ENCODE data around the gene RAD9A.

RAD9A gene

DNA sequence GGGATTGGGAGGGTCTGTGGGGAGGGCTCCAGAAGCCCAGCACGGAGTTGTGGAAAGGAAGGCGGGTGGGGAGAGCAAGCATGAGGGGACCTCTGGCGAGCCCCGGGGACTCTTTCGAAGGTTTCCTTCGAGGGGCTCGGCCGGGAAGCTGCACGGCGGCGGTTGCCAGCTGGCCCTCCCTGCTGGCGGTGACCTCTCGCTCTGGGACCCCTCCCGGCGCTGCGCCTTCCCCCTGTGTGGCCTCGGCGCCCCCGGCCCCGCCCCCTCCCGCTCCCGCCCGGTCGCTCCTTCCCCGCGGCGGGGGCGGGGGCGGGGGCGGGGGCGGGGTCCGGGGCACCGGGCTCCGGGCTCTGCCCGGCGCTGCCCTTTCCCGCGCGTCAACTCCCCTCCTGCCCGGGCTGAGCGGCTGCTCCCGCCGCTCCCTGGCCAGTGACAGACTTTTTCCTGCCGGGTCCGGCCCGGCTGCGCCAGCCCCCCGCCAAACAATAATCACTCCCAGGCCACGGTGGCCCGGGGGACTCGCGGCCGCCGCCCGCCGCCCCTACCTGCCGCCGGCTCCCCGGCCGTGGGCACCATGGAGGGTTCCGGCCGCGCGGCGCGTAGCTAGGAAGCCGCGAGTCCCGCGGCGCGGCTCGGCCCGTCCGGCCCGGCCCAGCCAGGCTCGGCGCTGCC is 19.3 kb upstream of the RAD9A start:
- no peak for DNase-seq (ENCODE audit: extremely low spot score)
- POLR2A ChIA-PET: interaction anchor here (1.1 to 1.5 kb wide), 4 partner anchors 9 to 19 kb away, joined by 3 to 4 read pairs (median 3); partner anchors contain the start of gene POLD4
- TF ChIP-seq SP1 (IDR thresholded peaks at IDR 0.05): no peak
- no peak for TF ChIP-seq LEF1 (IDR thresholded peaks at IDR 0.05; ENCODE audit: borderline replicate concordance)
- TF ChIP-seq ZNF384 (IDR thresholded peaks at IDR 0.05): no peak
- no peak for TF ChIP-seq CTBP1 (IDR thresholded peaks at IDR 0.05; ENCODE audit: borderline replicate concordance)
- TF ChIP-seq FOXK2 (IDR thresholded peaks at IDR 0.05): no peak
- no peak for TF ChIP-seq HDGF (IDR thresholded peaks at IDR 0.05; ENCODE audit: borderline replicate concordance)
- CTCF ChIA-PET: interaction anchor here (0.8 to 4.0 kb wide), 4 partner anchors 10 to 21 kb away, joined by 4 to 25 read pairs (median 4); no protein-coding TSS in a partner anchor

GRCh38 chr11:67372993-67373647 is 18.7 kb upstream of the RAD9A start, which contains the start of gene CLCF1:
Gene CLCF1, minus strand, starts transcription at chr11:67373598. Its CDS starts 59 bp downstream, at chr11:67373539.
- DNase-seq (ENCODE audit: extremely low spot score): peak; percentile 68
- ChIA-PET POLR2A (interaction anchor here (0.9 to 1.2 kb wide), 4 partner anchors 8 to 20 kb away, joined by 3 to 4 read pairs (median 4); partner anchors contain the start of gene POLD4), CTCF (interaction anchor here (0.8 to 1.5 kb wide), 2 partner anchors 12 to 16 kb away, joined by 4 to 5 read pairs; no protein-coding TSS in a partner anchor)
- TF ChIP-seq NFRKB (IDR thresholded peaks at IDR 0.05): no peak
- no peak for TF ChIP-seq FOXM1 (IDR thresholded peaks at IDR 0.05; ENCODE audit: borderline replicate concordance)
- no peak for TF ChIP-seq L3MBTL2 (conservative IDR thresholded peaks at IDR 0.05)
- no peak for TF ChIP-seq SUZ12 (IDR thresholded peaks at IDR 0.05)
- no peak for TF ChIP-seq ARNT (IDR thresholded peaks at IDR 0.05)
- no peak for TF ChIP-seq SP1 (IDR thresholded peaks at IDR 0.05)
- TF ChIP-seq CTBP1 (IDR thresholded peaks at IDR 0.05; ENCODE audit: borderline replicate concordance): no peak
- TF ChIP-seq FOXA1 (IDR thresholded peaks at IDR 0.05): no peak
- TF ChIP-seq FOXK2 (IDR thresholded peaks at IDR 0.05): no peak
- no peak for TF ChIP-seq ZNF384 (IDR thresholded peaks at IDR 0.05)
- TF ChIP-seq BHLHE40 (IDR thresholded peaks at IDR 0.05; ENCODE audit: borderline replicate concordance): no peak
- no peak for TF ChIP-seq ELF4 (IDR thresholded peaks at IDR 0.05)
- no peak for TF ChIP-seq LEF1 (IDR thresholded peaks at IDR 0.05; ENCODE audit: borderline replicate concordance)
- TF ChIP-seq, protein P1, sequence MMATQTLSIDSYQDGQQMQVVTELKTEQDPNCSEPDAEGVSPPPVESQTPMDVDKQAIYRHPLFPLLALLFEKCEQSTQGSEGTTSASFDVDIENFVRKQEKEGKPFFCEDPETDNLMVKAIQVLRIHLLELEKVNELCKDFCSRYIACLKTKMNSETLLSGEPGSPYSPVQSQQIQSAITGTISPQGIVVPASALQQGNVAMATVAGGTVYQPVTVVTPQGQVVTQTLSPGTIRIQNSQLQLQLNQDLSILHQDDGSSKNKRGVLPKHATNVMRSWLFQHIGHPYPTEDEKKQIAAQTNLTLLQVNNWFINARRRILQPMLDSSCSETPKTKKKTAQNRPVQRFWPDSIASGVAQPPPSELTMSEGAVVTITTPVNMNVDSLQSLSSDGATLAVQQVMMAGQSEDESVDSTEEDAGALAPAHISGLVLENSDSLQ (IDR thresholded peaks at IDR 0.05): no peak

DNA sequence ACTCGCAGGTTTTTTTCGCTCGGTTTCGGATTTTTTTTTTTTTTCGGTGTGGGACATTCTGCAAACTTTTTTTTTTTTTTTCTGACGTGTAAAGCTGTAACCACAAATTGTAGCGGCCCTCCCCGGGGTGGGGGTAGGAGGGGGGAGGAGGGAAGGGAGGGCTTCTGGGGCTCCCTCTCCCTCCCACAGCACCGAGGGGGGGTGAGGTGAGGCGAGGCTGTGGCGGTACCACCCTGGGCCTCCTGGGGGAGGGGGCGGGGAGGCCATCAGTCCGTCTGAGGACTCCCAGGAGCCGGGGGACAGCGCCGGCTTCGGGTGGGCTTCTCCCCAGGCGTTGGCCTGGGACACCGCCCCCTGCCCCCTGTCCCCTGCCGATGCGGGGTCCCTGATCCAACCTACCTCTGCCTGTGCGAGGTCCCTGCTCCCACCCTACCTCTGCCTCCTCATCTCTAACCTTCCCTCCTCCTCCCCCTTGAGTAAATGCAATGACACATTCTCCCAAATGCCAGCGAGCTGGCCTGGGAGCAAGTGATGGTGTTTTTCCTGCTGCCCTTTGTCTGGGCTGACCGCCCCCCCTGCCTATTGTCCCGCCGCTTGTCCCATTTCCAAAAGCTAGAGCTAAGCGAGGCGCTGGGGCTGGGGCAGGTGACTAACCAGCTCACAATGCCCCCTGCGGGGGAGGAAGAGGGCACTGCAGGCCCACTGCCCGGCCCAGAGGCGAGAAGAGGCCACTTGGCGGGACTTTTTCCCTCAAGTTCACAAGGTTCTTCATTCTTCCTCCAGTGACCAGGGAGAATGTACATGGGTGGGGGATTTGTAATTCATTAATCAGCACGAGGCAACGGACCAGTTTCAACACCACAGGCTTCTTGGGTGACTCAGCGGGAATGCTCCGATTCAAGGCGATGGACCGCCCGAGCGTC is 17.9 kb upstream of the RAD9A start:
- DNase-seq (ENCODE audit: extremely low spot score): peak; percentile 52
- TF ChIP-seq NFRKB (IDR thresholded peaks at IDR 0.05): no peak
- TF ChIP-seq CTBP1 (IDR thresholded peaks at IDR 0.05; ENCODE audit: borderline replicate concordance): no peak
- no peak for TF ChIP-seq TARDBP (IDR thresholded peaks at IDR 0.05)
- 0 out of 2 replicates have a peak, but pooled peaks have one; percentile 62 for TF ChIP-seq ZNF384 (IDR thresholded peaks at IDR 0.05)
- TF ChIP-seq ARNT (IDR thresholded peaks at IDR 0.05): no peak
- CTCF ChIA-PET: interaction anchor here (0.8 to 1.5 kb wide), 9 partner anchors 8 to 28 kb away, joined by 3 to 7 read pairs (median 4); partner anchors contain the start of gene PPP1CA

GRCh38 chr11:67374571-67375281 is 17.1 kb upstream of the RAD9A start:
- ChIA-PET POLR2A (interaction anchor here (0.8 kb wide), 1 partner anchor 22 kb away, joined by 3 read pairs; the partner anchor contains the start of gene POLD4), CTCF (interaction anchor here (0.8 to 1.4 kb wide), 7 partner anchors 8 to 29 kb away, joined by 3 to 7 read pairs (median 3); partner anchors contain the start of gene PPP1CA)
- no peak for DNase-seq (ENCODE audit: extremely low spot score)
- TF ChIP-seq, protein P1 (IDR thresholded peaks at IDR 0.05): no peak
- no peak for TF ChIP-seq ELF4 (IDR thresholded peaks at IDR 0.05)

More for the DNA sequence above, 17.9 kb upstream of the RAD9A start:
- POLR2A ChIA-PET: interaction anchor here (0.7 to 0.9 kb wide), 3 partner anchors 11 to 22 kb away, joined by 3 to 4 read pairs (median 3); partner anchors contain the start of gene POLD4

- no peak for TF ChIP-seq ZNF384 (IDR thresholded peaks at IDR 0.05)
- POLR2A ChIA-PET: no interaction called here
- CTCF ChIA-PET: interaction anchor here (12.7 kb wide), 1 partner anchor 21 kb away, joined by 182 read pairs; the partner anchor contains the start of gene POLD4
- DNase-seq (ENCODE audit: extremely low spot score): no peak
Observed at GRCh38 chr11:67375320-67376055, 16.3 kb upstream of the RAD9A start.

All from HEK293T (cell line).